ENCODE results near the gene JAKMIP3.

Gene JAKMIP3

DNA sequence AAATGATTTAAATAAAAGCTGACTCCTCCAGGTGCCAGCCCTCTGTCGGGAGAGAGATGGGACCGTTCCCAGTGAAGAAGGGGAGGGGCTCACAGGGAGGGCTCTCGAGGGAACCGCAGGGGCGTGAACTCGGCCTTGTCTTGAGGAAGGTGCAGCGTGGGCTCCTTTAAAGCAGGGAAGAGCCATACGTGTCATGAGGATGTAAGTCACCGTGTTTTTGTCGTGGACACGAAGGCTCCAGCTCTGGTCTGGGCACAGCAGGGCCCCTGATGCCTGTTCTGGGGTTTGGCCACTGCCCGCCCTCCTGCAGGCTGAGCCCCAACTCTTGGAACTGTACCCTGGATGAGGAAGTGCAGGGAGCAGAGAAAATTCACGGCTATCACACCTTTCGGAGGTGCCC, 45.0 kb downstream of the JAKMIP3 start:
- no peak for DNase-seq (ENCODE audit: low spot score)

DNA sequence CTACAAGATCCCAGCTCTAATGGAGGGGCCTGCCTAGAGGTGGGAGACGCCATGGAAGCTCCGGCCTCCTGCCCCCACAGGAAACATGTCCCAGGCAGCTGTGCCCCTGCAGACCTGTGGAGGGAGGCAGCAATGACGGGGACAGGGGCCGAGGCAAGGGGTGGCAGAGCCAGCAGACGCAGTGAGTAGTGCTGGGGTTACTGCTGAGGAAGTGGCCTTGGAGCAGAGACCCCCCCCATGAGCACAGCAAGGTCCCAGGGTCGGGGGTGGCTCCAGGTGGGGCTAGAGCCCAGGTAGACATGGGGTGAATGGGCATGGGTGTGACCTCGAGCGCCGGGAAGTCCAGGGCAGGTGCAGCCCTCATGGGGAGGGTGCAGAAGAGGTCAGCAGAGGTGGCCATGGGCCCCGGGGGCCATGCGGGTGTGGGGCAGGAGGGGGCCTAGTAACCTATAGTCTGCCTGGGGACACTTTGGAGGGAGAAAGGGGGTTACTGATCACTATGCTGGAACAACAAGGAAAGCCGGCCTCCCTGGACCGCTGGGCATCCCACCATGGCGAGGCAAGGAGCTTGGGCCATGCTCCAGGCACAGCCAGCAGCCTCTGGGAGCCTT, 45.5 kb downstream of the JAKMIP3 start:
- DNase-seq (ENCODE audit: low spot score) = no peak

DNA sequence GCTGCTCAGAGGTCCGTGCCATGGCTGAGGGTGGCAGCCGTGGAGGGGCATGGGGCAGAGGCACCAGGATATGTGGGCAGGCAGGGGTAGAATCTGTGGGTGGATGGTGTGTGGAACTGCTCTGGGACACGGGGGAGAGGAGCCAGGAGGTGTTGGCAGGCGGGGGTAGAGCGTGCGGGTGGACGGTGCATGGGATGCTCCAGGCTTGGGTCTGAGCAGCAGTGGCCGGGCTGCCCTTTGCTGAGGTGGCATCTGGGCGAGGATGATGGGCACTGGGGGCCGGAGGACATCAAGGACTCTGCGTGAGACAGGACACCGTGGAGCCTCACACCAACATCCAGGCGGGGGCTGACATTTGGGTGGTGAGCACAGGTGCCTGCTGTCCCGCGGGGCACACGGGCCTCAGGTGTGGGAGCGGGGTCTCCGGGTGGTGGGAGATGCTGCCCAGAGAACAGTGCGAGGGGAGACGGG, 46.2 kb downstream of the JAKMIP3 start:
- no peak for DNase-seq (ENCODE audit: low spot score)

DNA sequence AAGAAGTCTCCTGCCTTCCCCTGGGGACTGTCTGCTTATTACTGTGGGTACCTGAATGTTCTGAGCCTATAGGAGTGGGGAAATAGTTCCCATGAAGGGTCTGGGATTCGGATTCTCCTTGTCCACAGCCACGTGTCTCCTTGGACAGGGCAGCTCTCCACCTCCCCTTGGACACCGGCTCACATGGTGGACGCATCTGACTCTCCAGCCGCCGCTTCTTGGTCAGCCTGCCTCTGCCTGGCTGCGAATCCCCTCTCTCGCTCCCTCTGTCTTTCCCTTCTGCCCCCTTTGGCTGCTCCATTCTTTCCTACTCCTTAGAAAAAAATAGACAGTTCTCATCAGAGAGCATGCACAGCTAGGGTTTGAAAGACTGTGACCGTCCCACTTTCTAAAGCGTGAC, 46.9 kb downstream of the JAKMIP3 start:
- no peak for DNase-seq (ENCODE audit: low spot score)

DNA sequence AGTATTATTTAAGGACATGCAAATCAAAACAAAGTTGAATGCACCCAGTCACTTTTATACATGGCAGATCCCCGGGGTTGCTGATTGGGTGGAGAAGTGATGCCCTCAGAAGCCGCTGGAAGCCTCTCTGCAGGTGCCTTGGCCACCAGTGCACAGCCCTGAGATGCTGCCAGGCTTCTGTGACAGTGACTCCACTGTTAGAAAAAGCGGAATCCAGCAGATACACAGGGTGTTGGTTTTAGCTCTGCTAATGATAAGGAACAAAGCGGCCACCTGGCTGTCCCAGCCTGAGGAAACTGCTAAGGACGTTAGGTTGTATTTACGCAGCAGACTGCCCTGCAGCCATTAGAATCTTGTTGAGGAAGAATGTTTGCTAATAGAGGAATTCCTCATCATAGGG, 47.5 kb downstream of the JAKMIP3 start:
- no peak for DNase-seq (ENCODE audit: low spot score)

DNA sequence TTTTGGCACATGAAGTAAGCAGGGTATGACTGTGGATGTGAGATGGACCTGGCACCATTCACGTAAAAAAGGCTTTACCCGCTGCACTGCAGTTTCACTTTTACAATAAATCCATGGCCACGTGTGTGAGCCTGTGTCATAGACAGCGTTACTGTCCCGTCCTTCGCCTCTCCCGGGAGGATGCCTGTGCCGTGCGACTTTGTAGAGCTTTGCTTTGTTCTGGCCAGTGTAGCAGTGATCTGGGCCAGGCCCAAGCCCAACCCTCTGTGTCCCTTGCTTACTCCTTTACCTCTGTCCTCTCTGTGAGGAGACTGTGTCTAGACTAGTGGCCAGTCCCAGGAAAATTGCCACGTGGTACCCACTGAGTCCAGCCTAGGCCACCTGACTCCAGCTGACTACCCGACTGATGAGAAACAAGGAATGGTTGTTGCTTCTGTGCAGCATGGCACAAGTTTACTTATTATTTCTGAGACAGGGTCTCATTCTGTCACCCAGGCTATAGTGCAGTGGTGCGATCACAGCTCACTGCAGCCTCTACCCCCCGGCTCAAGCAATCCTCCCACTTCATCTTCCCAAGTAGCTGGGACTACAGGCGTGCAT, 48.1 kb downstream of the JAKMIP3 start:
- no peak for DNase-seq (ENCODE audit: low spot score)

DNA sequence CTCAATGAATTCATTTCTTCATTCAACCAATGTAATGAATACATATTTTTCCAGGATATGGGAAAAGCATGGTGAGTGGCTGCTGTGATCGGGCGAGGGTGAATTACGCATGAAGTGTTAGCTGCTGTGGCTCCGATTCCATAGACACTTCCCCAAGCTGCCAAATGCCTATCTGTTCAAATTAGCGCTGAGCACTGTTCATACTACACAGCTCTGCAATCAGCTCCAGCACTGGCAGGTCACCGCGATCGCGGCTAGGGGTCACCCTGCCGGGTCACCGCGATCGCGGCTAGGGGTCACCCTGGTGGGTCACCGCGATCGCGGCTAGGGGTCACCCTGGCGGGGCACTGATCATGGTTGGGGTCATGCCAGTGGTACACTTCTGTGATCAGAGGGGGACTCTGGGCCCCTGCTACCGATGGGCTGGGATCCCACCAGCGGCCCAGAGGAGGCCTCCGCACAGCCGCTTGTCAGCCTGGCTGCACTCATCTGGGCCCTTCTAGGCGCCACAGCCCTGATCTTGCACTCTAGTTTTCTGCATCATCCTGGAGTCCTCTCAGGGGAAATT, 49.3 kb downstream of the JAKMIP3 start:
- no peak for DNase-seq (ENCODE audit: low spot score)
